Measurements from ENCODE around the gene ITPK1.

DNA sequence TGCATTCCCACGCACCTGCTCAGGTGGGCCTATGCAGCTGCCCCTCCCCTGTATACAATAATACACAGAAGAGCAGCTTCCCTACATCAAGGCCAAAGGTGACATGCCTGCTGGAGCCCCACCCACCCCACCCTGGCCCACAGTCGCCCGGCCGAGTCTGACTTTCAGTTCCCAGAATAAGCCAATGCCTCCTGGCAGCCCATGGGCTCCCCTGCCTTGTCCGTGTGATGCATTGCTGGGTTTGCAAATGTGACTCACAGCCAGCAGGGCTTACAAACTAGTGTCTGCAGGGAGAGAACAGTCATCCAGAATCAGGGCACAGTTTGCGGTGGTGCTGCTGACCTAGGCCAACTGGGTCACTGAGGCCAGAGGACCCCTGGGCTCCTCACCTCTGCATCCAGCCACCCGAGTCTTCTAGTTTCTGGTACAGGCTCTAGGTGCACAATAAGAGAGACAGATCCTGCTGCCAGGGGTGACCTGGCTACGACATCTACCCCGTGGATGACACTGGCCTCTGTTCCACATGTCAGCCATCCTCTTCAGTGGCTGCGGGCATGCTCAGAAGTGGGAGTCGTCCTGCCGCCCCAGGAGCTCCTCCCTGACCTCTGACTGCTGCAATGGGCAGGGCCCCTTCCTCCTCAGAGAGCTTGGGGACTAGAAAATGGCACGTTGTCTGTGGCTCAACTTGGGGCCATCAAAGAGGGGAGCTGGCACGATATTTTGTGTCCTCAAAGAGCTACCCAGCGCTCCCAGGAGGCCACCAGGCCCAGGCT is 108.3 kb downstream of the ITPK1 start:
- no peak for TF ChIP-seq EZH2 (IDR thresholded peaks at IDR 0.05; ENCODE audit: low read length, unreplicated experiment)
- TF ChIP-seq, protein P1, sequence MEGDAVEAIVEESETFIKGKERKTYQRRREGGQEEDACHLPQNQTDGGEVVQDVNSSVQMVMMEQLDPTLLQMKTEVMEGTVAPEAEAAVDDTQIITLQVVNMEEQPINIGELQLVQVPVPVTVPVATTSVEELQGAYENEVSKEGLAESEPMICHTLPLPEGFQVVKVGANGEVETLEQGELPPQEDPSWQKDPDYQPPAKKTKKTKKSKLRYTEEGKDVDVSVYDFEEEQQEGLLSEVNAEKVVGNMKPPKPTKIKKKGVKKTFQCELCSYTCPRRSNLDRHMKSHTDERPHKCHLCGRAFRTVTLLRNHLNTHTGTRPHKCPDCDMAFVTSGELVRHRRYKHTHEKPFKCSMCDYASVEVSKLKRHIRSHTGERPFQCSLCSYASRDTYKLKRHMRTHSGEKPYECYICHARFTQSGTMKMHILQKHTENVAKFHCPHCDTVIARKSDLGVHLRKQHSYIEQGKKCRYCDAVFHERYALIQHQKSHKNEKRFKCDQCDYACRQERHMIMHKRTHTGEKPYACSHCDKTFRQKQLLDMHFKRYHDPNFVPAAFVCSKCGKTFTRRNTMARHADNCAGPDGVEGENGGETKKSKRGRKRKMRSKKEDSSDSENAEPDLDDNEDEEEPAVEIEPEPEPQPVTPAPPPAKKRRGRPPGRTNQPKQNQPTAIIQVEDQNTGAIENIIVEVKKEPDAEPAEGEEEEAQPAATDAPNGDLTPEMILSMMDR (conservative IDR thresholded peaks at IDR 0.05; ENCODE audit: low read depth, low read length) = no peak

Measured in PC-3 (cell line).